MM.1S (cell line): ENCODE data around the gene ADGRG4.

Experiments
- DNase-seq: peaks from one replicate; pipeline ENCODE4 v3.0.0-alpha.2; 2015
- H2AFZ ChIP-seq: fragments of 300-600 bp; sonication (generic); 2 replicates; pipeline ENCODE4 v1.6.0; 2016; ENCODE audit warnings: antibody characterized with exemption, low read length
- H3F3A ChIP-seq: fragments of 300-600 bp; sonication (generic); 2 replicates; pipeline ENCODE4 v1.6.1; 2016; ENCODE audit warnings: mild to moderate bottlenecking, antibody characterized with exemption, low read length, moderate library complexity, mixed read lengths; ENCODE audit not compliant: insufficient read depth
- H3K27ac ChIP-seq: fragments of 300-600 bp; sonication (generic); 2 replicates; pipeline ENCODE4 v1.5.1; 2016; ENCODE audit warnings: mild to moderate bottlenecking, low read length
- H3K27me3 ChIP-seq: fragments of 300-600 bp; sonication (generic); replicated peaks from 2 replicates; pipeline ENCODE4 v1.6.0; 2016; ENCODE audit warnings: low read length; ENCODE audit not compliant: insufficient read depth
- H3K36me3 ChIP-seq: fragments of 300-600 bp; sonication (generic); replicated peaks from 2 replicates; pipeline ENCODE4 v1.6.1; 2016; ENCODE audit warnings: mild to moderate bottlenecking, low read length, mixed read lengths; ENCODE audit not compliant: insufficient read depth
- H3K4me1 ChIP-seq: fragments of 300-600 bp; sonication (generic); 2 replicates; pipeline ENCODE4 v1.6.1; 2016; ENCODE audit warnings: low read length, mixed read lengths
- H3K4me2 ChIP-seq: fragments of 300-600 bp; sonication (generic); 2 replicates; pipeline ENCODE4 v1.6.0; 2016; ENCODE audit warnings: low read depth, low read length
- H3K4me3 ChIP-seq: fragments of 300-600 bp; sonication (generic); 2 replicates; pipeline ENCODE4 v1.5.1; 2016; ENCODE audit warnings: low read length, mixed read lengths
- H3K79me2 ChIP-seq: fragments of 300-600 bp; sonication (generic); 2 replicates; pipeline ENCODE4 v1.6.1; 2016; ENCODE audit warnings: mixed run types, low read length, mixed read lengths
- H3K9ac ChIP-seq: fragments of 300-600 bp; sonication (generic); 2 replicates; pipeline ENCODE4 v1.6.1; 2016; ENCODE audit warnings: low read length, mixed read lengths
- H3K9me2 ChIP-seq: fragments of 300-600 bp; sonication (generic); replicated peaks from 2 replicates; pipeline ENCODE4 v1.6.1; 2016; ENCODE audit warnings: mild to moderate bottlenecking, low read length, mixed read lengths; ENCODE audit not compliant: insufficient read depth
- H3K9me3 ChIP-seq: fragments of 300-600 bp; sonication (generic); replicated peaks from 2 replicates; pipeline ENCODE4 v1.6.1; 2016; ENCODE audit warnings: mild to moderate bottlenecking, low read length, mixed read lengths; ENCODE audit not compliant: insufficient read depth
- H4K20me1 ChIP-seq: fragments of 300-600 bp; sonication (generic); 2 replicates; pipeline ENCODE4 v1.6.1; 2016; ENCODE audit warnings: mild to moderate bottlenecking, low read length, moderate library complexity, mixed read lengths; ENCODE audit not compliant: insufficient read depth
- CTCF ChIP-seq: fragments of 300-600 bp; sonication (generic); IDR thresholded peaks from 2 replicates; pipeline ENCODE4 v1.5.1; 2016; ENCODE audit warnings: antibody characterized with exemption, low read length, mixed read lengths
- EZH2 ChIP-seq: fragments of 300-600 bp; sonication (generic); optimal IDR thresholded peaks from 2 replicates; pipeline ENCODE3; 2017; ENCODE audit warnings: low read depth, mild to moderate bottlenecking, antibody characterized with exemption, low read length, mixed read lengths
- EZH2phosphoT487 ChIP-seq: fragments of 300-600 bp; sonication (generic); IDR thresholded peaks from 2 replicates; pipeline ENCODE4 v1.6.1; 2018; ENCODE audit warnings: antibody characterized with exemption, low read length

Gene ADGRG4

GRCh38 chrX:136447308-136447707, 146.5 kb downstream of the ADGRG4 start:
- H3K9ac ChIP-seq = no peak overlapping the region
- H4K20me1 ChIP-seq = no peaks in the 10 kb centered on the region
- no peak overlapping the region for H3K4me2 ChIP-seq
- no peak overlapping the region for H3K4me3 ChIP-seq
- H3K4me1 ChIP-seq = no peaks in the 10 kb centered on the region
- H3K36me3 ChIP-seq = no peaks in the 10 kb centered on the region
- TF ChIP-seq EZH2phosphoT487 = no peak
- TF ChIP-seq EZH2 = no peak
- no peak for TF ChIP-seq CTCF
- H3K9me2 ChIP-seq = no peaks in the 10 kb centered on the region
- no peaks in the 10 kb centered on the region for H3K9me3 ChIP-seq
- no peaks in the 10 kb centered on the region for H3K27me3 ChIP-seq
- H3F3A ChIP-seq = no peaks in the 10 kb centered on the region
- H3K27ac ChIP-seq = no peak overlapping the region
- no peak for DNase-seq
- no peak overlapping the region for H2AFZ ChIP-seq
- H3K79me2 ChIP-seq = no peaks in the 10 kb centered on the region

DNA sequence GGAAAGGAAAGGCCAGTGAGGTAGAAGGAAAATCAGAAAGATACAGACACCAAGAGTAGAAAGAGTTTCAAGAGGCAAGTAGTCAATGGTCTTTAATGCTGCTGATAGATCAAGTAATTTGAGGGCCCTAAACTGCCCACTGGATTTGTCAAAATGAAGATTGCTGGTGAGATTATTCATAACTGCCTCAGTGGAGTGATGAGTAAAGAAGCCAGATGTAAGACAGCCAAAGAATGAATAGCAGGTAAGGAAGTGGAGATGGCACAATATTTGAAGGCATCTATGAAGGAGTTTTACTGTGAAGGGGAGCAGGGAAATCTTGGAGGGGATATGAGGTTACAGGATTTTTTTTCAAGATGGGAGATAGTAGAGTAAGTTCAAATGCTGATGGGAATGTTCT, 147.2 kb downstream of the ADGRG4 start:
- no peak overlapping the region for H3K4me2 ChIP-seq
- no peaks in the 10 kb centered on the region for H3K79me2 ChIP-seq
- H3F3A ChIP-seq = no peaks in the 10 kb centered on the region
- H3K9me2 ChIP-seq = no peaks in the 10 kb centered on the region
- H3K4me3 ChIP-seq = no peak overlapping the region
- H3K36me3 ChIP-seq = no peaks in the 10 kb centered on the region
- H3K9ac ChIP-seq = no peak overlapping the region
- no peaks in the 10 kb centered on the region for H3K27me3 ChIP-seq
- no peak for DNase-seq
- no peaks in the 10 kb centered on the region for H3K9me3 ChIP-seq
- TF ChIP-seq CTCF = no peak
- no peak for TF ChIP-seq EZH2phosphoT487
- TF ChIP-seq EZH2 = no peak
- no peak overlapping the region for H2AFZ ChIP-seq
- H3K4me1 ChIP-seq = no peaks in the 10 kb centered on the region
- no peaks in the 10 kb centered on the region for H4K20me1 ChIP-seq
- H3K27ac ChIP-seq = no peak overlapping the region

DNA sequence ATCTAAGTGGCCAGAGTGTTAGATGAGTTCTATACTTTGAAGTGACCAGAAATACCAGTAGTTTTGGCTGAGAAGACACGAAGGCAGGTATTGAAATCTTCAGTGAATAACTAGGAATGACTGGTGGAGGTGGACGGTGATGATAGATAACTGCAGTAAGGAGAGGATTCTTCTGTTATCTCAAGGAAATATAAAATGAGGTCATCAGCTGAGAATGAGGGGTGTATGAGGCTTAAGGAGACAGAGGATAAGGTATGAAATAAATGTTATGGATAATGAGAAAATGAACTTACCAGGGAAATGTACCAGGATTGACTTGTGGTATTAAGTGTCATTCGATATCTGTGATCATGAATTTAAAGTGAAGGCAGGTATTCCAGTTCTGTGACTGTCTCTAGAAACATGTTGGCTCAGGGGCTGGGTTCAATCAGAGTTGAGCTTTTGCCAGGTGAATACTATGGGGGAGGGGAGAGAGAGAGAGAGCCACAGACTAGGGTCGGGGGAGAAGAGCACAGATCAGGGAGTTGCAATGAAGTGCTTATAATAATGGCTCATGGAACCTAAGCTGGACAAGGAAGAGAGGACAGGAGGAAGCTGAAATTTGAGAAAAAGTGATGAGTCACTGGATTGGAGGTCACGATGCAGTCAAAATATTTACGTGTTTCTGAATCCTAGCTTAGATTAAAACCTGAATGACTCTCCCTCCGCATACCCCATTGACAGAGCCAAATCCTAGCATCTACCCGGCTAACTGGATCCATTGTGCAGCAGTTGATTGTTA, 149.5 kb downstream of the ADGRG4 start:
- Histone ChIP-seq H3K27me3 (no peaks in the 10 kb centered on the region), H3K4me3 (no peak overlapping the region), H3K9ac (no peak overlapping the region), H3K36me3 (no peaks in the 10 kb centered on the region), H3K27ac (no peak overlapping the region), H2AFZ (no peak overlapping the region), H3K9me3 (no peaks in the 10 kb centered on the region), H3F3A (no peaks in the 10 kb centered on the region), H3K79me2 (no peaks in the 10 kb centered on the region), H3K4me2 (no peak overlapping the region), H4K20me1 (no peaks in the 10 kb centered on the region), H3K9me2 (no peaks in the 10 kb centered on the region), H3K4me1 (no peaks in the 10 kb centered on the region)
- DNase-seq = no peak
- TF ChIP-seq CTCF (no peak), EZH2 (no peak), EZH2phosphoT487 (no peak)
